GM21717 (cell line): ENCODE measurements around the gene IFFO2.

Experiments
- ATAC-seq: cut with Tn5 transposase; IDR thresholded peaks from one replicate; pipeline ENCODE4 v1.9.1; 2021; ENCODE audit warnings: mild to moderate bottlenecking, moderate library complexity; ENCODE audit not compliant: unreplicated experiment

Gene IFFO2

GRCh38 chr1:18956193-18957135 is at the start of gene IFFO2:
Gene IFFO2 (minus strand): TSS chr1:18956676. CDS start chr1:18956332, 344 bp downstream.
- peak; percentile 45 for ATAC-seq

GRCh38 chr1:19006000-19006399 is 49.5 kb upstream of the IFFO2 start:
- no peak for ATAC-seq

GRCh38 chr1:19003371-19004290 is 47.2 kb upstream of the IFFO2 start:
- no peak for ATAC-seq

- ATAC-seq = no peak
Measured at GRCh38 chr1:19000065-19000464, 43.6 kb upstream of the IFFO2 start.

- ATAC-seq = no peak
Measured at GRCh38 chr1:18999359-18999758, 42.9 kb upstream of the IFFO2 start.

GRCh38 chr1:18998016-18998724 is 41.7 kb upstream of the IFFO2 start:
- ATAC-seq = no peak

GRCh38 chr1:18997508-18997907 is 41.0 kb upstream of the IFFO2 start:
- ATAC-seq = no peak

GRCh38 chr1:18996548-18997177 is 40.2 kb upstream of the IFFO2 start:
- no peak for ATAC-seq

GRCh38 chr1:18994381-18994780 is 37.9 kb upstream of the IFFO2 start:
- ATAC-seq = no peak

- ATAC-seq = no peak
Measured at GRCh38 chr1:18992646-18993045, 36.2 kb upstream of the IFFO2 start.

GRCh38 chr1:18991585-18991984 is 35.1 kb upstream of the IFFO2 start:
- ATAC-seq = no peak

- ATAC-seq = no peak
Measured at GRCh38 chr1:18989896-18990295, 33.4 kb upstream of the IFFO2 start.

- no peak for ATAC-seq
Measured at GRCh38 chr1:18989176-18989799, 32.8 kb upstream of the IFFO2 start.

- no peak for ATAC-seq
Measured at GRCh38 chr1:18981242-18981641, 24.8 kb upstream of the IFFO2 start.

GRCh38 chr1:18978706-18979105 is 22.2 kb upstream of the IFFO2 start:
- no peak for ATAC-seq

- ATAC-seq = no peak
Measured at GRCh38 chr1:18977428-18977827, 21.0 kb upstream of the IFFO2 start.

GRCh38 chr1:18976096-18976495 is 19.6 kb upstream of the IFFO2 start:
- no peak for ATAC-seq

GRCh38 chr1:18974606-18975005 is 18.1 kb upstream of the IFFO2 start:
- ATAC-seq = no peak

- no peak for ATAC-seq
Measured at GRCh38 chr1:18974005-18974404, 17.5 kb upstream of the IFFO2 start.

- ATAC-seq = no peak
Measured at GRCh38 chr1:18973446-18973955, 17.0 kb upstream of the IFFO2 start.
